CD4-positive, alpha-beta T cell treated with Interleukin-4 for 1 hour (primary cell): ENCODE results near the gene IL21R.
"Not testable (repeated sequence)": the region's sequence is repeated elsewhere in the genome, so short reads cannot be mapped to it uniquely, and the experiment has no call there.

Experiments
- DNase-seq, 2 donors: peaks; one replicate each; pipeline ENCODE4 v3.0.0-alpha.2; 2020 to 2022

The IL21R gene

DNA sequence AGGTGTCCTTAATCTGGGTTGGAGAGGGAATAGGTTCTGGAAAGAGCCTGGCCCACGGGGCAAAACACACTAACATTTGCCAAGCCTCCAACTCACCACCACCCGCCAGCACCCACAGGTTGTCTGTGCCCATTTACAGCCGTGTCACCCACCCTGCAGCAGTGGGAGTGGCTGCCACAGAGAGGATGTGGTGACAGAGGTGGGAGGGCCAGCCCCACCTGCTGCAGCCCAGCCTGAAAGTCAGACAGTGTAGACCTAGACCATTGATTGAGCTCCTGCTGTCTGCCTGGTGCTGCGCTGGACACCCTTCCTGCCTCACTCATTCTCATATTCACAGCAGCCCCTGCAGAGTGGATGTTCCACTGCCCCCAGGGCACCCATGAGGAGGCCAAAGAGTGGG, 44.7 kb downstream of the IL21R start:
- DNase-seq: peak; percentile 87 to 89

DNA sequence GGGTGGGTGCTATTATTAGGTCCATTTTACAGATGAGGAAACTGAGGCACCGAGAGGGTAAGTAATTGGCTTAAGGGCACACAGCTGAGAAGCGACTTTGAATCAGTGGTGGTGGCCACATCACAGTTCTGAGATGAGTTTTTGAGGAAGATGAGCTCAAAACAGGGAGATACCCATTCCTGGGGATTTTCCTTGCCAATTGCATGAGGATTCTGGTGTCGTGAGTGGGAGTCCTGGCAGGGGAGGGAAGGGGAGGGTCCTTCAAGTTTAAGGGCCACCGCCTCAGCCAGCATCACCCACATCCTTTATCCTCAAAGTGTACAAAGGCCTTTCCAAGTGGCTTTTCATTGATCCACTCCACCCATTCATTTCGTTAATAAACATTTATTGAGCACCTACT, 45.3 kb downstream of the IL21R start:
- DNase-seq: no peak

DNA sequence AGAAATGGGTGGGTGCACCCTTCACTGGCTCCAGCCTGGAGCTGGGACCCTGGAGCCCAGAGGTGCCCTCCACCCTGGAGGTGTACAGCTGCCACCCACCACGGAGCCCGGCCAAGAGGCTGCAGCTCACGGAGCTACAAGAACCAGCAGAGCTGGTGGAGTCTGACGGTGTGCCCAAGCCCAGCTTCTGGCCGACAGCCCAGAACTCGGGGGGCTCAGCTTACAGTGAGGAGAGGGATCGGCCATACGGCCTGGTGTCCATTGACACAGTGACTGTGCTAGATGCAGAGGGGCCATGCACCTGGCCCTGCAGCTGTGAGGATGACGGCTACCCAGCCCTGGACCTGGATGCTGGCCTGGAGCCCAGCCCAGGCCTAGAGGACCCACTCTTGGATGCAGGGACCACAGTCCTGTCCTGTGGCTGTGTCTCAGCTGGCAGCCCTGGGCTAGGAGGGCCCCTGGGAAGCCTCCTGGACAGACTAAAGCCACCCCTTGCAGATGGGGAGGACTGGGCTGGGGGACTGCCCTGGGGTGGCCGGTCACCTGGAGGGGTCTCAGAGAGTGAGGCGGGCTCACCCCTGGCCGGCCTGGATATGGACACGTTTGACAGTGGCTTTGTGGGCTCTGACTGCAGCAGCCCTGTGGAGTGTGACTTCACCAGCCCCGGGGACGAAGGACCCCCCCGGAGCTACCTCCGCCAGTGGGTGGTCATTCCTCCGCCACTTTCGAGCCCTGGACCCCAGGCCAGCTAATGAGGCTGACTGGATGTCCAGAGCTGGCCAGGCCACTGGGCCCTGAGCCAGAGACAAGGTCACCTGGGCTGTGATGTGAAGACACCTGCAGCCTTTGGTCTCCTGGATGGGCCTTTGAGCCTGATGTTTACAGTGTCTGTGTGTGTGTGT, 46.8 kb downstream of the IL21R start:
- DNase-seq: no peak

DNA sequence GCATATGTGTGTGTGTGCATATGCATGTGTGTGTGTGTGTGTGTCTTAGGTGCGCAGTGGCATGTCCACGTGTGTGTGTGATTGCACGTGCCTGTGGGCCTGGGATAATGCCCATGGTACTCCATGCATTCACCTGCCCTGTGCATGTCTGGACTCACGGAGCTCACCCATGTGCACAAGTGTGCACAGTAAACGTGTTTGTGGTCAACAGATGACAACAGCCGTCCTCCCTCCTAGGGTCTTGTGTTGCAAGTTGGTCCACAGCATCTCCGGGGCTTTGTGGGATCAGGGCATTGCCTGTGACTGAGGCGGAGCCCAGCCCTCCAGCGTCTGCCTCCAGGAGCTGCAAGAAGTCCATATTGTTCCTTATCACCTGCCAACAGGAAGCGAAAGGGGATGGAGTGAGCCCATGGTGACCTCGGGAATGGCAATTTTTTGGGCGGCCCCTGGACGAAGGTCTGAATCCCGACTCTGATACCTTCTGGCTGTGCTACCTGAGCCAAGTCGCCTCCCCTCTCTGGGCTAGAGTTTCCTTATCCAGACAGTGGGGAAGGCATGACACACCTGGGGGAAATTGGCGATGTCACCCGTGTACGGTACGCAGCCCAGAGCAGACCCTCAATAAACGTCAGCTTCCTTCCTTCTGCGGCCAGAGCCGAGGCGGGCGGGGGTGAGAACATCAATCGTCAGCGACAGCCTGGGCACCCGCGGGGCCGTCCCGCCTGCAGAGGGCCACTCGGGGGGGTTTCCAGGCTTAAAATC, 47.6 kb downstream of the IL21R start:
- DNase-seq: peak; percentile 86 to 91

DNA sequence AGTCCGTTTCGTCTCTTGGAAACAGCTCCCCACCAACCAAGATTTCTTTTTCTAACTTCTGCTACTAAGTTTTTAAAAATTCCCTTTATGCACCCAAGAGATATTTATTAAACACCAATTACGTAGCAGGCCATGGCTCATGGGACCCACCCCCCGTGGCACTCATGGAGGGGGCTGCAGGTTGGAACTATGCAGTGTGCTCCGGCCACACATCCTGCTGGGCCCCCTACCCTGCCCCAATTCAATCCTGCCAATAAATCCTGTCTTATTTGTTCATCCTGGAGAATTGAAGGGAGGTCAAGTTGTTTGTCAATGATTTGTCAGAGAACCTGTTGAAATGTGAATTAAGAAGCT, 48.2 kb downstream of the IL21R start:
- DNase-seq: no peak

DNA sequence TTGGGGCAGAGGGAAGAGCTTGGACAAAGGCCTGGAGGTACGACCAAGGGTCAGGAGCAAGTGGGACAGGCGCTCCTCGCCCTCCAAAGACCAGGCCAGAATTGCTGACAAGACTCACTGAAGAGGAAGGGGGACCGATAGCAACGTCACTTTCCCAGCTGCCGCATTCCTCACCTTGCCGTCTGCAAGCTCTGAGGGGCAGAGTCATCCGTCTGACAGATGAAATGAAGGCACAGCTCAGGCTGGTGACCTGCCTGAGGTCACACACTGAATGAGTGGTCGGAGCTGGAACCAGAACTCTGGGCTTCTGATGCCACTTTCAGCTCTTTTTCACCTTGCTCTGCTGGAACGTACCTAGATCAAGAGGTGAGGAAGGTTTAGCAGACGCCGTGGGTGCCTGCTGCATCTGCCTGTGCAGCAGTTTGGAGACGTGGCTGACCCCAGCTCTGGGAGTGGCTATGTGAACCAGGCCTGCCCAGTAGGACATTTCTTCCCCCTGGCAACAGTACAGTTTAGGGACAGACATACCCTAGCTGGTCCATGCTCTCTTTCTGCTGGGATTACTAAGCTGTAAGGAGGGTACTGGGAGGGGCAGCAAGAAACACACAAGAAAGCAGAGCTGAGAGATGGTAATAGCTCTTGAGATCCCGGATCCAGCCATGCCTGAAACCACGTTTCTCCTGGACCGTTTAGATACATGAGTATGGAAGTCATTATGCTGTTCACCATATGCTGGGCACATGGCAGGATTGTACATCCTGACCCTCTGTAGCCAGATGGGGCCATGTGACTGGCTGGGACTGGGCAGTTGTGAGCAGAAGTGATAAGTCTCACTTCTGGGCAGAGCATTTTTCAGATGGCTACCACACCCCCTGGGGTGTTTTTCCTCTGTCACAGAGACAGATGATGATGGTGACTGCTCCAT, 50.9 kb downstream of the IL21R start:
- DNase-seq: no peak

DNA sequence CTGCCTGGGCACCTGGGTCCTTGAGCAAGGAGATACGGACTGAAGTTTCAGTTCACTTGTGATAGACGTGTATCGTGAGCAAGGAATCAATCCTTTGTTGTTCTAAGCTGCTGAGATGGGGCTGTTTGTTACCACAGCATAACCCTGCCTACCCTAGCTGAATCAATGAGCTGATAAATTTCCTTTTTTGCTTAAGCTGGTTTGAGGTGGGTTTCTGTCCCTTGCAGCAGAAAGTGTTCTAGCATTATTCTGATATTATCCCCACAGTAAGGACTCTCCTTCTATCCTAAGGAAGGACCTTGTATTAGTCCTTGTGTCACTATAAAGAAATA, 51.5 kb downstream of the IL21R start:
- DNase-seq: no peak

DNA sequence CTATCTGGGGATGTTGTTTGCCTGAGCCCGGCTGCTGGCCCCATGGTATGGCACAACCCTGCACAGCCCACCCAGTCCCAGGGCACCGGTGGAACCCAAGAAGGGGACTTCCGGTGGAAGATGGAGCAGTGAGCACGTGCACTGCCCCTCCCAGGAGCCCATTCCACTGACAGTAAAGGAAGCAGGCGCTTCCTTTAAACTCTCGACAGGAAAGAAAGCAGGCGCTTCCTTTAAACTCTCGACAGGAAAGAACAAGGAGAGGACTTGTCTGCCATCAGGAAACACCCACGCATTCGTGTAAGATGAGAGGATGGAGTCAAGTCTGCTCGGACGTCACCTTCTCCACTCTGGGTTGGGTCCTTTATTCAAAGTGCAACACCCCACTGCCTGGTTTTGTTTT, 53.7 kb downstream of the IL21R start:
- no peak for DNase-seq

DNA sequence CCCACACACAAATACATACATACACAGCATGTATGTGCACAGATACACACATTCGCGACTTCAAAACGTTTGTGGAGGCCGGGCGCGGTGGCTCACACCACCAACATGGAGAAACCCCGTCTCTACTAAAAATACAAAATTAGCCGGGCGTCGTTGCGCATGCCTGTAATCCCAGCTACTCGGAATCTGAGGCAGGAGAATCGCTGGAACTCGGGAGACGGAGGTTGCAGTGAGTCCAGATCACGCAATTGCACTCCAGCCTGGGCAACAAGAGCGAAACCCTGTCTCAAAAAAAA, 55.6 kb downstream of the IL21R start:
- DNase-seq: not testable (repeated sequence)

DNA sequence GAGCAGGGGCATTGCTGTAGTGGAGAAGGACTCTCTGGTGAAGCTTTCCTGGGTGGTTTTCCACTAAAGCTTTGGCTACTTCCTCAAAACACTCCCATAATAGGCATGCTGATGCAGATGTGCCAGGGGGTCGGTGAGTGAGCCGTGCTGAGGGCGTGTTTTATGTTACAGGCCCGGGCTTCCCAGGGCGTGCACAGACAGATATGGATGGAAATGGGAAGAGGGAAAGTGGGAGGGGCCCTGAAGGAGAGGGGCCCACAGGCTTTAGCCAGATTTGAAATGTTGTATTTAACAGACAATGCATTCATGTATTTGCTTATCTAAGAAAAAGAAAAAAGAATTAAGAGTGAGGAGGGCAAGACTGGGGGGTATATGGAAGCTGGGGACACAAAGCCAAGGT, 56.3 kb downstream of the IL21R start:
- DNase-seq: no peak

DNA sequence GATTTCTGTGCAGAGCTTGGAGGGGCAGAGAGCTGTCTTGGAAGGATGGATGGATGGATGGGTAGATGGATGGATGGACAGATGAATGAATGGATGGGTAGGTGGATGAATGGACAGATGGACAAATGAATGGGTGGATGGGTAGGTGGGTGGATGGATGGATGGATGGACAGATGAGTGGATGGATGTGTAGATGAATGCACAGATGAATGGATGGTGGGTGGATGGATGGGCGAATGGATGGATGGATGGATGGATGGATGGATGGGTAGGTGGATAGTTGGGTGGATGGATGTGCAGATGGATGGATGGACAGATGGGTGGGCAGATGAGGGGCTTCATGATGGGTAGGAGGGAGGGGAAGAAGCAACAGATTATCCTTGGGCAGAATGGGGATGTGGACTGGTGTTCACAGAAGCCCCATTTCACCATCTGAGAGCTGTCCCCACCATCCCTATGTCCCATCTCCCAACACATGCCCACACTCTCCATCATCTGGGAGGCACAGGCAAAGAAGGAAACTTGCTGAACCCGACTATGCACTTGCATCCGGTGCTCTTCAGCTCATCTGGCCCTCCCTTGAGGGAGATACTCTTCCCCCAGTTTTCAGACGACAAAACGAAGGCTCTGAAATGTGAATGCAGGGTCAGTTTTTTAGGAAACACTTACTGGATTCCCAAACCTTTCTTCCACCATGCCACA, 57.2 kb downstream of the IL21R start:
- no peak for DNase-seq

DNA sequence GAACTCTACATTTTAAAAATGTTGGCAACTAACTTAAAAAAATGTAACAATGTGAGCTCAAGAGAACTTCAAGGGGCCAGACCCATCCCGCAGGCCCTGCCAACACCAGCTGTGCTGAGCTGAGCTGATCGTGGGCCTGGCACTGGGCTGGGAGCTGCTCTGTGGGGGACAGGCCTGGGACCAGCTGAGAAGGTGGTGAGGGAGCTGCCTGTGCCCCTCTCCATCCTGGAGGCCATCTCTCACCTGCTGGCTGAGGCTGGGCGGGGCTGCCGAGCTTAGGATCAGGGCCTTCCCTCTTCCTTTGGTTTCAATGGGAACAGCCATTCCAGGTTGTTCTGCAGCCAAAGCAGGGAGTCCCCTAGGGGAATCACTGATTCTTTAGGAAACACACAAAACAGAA, 58.2 kb downstream of the IL21R start:
- DNase-seq: no peak

DNA sequence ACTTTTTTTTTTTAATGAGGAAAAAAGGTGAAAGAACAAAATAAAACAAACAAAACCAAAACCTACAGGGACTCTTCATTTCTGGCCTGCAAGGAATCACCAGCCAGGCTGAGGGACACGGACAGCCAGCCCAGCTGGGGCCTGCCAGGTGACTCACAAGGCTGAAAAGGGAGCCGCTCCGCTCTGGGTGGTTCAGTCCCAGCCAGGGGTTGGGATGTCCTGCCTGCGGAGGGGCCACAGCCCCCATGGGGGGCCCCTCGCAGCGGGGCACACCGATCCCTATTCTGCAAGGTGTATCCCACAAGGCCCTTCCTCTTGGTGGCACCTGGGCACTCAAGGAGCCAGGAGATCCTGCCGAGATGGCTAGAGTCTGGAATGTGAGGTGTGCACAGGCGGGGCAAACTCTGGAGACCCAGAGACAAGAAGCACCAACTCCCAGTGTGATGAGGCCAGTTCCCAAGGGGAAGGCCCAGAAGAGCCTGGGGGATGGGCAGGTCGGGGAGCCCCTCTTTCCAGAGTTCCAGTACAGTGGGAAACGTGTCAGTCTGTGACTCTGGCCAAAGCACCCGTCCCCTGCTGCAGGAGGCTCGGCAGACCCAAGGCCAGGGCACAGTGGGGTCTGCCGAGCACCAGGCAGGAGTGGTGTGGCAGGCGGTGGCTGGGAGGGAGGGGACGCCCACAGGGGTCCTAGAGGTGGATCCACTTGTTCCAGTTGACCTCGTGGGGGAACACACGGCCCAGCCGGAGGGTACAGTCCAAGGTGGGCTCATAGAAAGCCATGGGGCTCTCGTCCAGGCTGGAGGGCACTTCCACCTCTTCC, 58.9 kb downstream of the IL21R start:
- DNase-seq: no peak

DNA sequence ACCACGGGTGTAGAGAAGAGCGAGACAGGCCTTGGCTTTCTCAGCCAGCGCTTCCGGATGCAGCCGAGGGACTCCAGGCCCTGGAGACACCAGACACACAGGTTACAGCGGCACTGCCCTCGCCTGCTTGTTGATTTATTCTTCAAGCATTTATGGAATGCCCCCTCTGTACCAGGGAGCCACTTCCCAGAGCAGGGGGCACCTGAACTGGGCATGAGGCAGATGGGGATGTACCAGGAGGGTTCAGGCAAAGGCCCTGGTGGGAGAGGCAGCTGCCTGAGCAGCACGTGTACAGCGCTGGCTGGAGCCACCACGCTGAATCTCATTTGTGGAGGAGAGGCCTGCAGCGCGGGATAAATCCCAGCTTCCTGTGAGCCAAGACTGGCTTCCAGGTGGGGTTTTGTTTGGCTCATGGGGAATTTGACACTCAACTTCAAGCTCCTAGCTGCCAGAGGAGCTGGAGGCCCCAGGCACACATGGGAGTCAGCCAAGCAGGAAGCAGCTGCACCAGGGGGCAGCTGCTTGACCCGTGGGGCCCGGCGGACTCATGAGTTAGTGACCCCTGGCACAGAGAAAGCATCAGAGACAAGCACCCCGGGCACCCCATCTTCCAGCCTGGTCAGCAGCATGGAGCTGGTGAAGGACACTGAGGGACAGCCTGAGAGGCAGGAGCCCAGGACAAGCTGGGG, 59.7 kb downstream of the IL21R start:
- DNase-seq: no peak

DNA sequence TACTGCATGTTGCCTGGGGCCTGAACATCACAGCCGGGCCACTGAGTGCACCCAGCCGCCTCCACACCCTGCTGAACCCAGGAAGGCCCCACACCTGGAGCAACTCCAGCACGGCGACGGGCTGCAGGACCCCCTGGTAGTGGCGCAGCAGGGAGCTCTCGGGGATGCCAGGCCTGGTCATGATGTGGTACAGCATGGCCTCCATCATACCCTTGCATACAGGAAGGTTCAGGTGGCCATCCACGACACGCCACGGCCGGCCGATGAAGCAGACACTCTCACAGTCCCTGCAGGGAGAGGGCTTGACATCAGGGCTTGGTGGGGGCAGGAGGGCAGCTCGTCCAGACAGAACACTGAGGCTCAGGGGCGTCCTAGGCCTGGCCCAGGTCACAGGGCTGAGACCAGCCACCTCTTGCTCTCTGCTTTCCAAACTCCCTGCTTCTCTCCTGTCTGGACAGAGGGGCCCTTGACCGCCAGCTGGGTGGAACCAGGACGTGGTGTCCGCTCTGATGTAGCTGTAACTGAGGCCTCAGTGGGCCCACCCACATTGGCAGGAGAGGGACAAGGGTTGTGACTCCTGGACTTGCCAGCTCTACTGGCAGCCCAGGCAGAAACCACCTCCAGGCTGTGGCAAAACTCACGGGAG, 60.3 kb downstream of the IL21R start:
- no peak for DNase-seq

DNA sequence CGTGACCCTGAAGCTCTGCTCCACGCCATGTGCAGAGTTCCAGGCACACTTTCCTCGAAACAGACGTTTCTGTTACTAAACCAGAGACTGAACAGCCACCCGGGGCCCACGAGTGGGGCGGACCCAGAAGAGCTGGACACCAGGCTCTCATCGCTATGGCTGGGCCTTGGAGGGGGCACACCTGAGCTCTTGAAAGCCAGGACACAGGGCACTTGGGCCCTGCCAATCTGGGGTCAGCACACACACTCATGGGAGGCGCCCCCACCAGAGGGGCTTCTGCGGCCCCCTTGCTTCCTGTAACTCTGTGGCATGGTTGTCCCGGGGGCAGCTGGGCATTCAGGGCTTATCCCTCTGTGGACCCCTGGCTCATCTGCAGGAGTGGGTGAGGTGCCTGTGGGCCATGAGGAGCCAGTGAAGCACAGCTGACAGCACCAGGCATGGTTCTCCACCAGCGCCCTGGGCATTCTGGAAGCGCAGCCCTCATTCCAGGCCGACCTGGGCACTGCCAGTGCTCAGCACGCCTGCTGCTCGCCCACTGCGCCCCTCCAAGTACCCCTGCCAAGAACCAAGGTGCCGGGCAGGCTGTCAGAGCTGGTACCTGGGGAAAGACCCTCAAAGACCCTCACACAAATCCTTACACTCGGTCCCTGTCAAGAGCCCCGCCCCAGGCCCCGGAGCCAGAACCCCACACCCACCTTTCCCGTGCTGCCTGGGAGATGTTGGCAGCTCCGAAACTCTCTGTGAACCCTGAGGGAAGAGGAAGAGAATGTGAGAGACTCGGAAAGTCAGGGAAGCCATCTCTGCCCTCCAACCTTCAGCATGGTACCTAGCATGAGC, 61.1 kb downstream of the IL21R start:
- DNase-seq: no peak

DNA sequence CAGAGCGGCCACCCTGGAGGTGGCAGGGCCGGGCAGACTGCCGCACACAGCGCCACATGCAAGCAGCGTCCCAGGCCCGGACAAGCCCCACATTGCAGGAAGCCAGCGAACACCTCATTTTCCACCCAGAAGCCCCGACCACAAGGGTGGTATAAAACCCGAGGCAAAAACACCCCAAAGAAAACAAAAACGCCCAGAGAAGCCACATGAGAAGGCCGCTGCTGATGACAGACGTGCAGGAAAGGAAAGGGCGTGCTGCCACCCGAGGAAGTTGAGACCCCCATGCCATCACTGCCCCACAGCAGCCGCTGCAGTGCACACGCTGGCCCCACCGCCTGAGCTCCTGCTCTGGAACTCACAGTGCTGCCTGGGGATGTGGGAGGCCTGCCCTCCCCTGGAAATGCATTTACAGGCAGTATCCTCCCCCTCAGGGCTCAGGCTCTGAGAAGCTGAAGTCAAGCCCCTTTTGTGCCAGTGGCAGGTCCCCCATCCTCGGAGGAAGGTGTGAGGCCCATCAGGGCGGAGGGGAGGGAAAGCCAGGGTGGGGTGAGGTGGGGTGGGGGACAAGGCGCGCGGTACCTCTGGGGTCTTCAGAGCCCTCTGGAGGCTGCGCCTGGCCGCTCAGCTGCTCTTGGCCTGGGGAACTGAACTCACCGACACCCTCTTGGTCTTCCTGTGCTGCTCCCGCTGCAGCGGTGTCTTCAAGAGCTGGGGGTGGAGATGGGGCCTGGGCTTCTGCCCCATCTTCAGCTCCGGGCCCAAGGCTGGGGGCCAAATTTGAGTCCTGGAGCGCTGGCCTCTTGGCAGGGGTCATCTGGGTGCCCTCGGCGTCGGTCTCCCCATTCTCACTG, 62.0 kb downstream of the IL21R start:
- peak; percentile 63 to 71 for DNase-seq

DNA sequence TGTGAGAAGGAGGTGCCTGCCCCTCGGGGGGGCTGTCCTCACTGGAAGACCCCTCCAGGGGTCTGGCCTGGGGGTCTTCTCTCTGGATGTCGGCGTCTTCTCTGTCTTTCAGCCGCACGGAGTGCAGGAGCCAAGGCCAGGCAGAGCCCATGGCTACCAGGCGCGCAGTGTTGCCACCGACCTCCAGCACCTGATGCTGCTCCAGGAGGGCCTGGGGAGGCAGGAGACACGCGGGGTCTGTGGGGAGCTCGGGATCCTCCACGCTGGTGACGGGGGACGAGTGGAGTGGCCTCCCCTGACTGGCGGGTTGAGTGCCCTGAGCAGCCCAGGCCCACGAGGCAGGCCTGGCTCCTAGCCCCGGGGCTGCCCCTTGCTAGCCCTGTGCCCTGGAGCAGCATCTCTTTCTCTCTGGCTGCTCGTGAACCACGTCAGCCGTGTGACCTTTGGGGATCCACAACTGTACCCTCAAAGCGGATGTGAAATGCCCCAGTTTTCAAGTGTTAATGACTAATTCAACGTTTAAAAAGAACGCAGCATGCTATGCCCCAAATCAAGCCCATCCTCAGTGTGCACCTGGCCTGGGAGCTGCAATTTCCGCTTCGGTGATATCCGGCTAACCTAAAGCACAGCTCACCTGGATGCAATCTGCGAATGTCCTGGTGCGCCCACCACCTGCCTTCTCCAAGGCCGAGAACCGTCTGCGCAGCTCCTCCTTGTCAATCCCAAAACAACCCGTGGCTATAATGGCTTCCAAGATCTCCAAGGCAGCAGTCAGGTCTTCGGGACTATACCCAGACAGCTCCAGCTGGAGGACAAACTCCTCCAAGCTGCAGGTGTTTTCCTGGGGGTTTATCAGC, 62.9 kb downstream of the IL21R start:
- peak; percentile 27 to 41 for DNase-seq
